T-helper 1 cell treated with Interleukin-12 subunit alpha and Interleukin-12 subunit beta and Interleukin-4 antibody, amounts not matched to agents 30 ng/mL and 1 ng/mL, for 36 hours (primary cell): Measurements from ENCODE around the gene ZNF35. TPM values are rescaled to one million over a fixed set of nuclear protein-coding genes. Genes with fewer than 3 reads are reported as not detected.

ENCODE experiments used
- intact Hi-C: fragments of 100-400 bp; cut with micrococcal nuclease; formaldehyde crosslinking; loops from one replicate; pipeline ENCODE4 v1.15.1; 2024
- total RNA-seq: library from RNA; stranded (reverse); gene quantifications from 2 replicates; pipeline ENCODE4 v1.2.3, GENCODE V29; 2022

ZNF35 gene
- total RNA-seq, 1 donor from 2014 or later = 3.5 TPM

DNA sequence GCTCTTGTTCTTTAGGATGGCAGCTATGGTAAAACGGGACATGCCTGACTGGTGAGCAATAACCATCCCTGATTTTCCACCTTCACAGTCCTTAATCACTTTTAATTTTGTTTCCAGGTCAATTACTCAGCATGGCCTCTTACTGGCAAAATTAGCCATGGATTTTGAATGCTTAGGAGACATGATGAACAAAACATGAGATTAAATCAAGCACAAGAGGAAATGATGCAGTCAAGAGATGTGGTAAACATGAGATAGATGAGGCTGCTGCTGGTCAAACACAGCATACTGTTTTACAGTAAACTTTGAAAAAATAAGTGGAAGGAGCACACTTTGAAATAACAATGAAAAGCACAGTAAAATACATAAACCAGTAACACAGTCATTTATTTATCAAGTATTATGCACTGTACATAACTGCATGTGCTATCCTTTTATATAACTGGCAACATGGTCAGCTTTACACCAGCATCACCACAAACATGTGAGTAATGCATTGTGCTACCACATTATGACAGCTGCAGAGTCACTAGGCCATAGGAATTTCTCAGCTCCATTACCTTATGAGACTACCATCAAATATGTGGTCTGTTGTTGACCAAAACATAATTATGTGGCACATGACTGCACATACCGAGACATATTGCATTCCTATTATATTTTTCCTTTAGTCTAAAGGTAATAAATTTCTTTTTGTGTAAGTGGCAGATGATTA is 33.8 kb downstream of the ZNF35 start:
- intact Hi-C loops = no loop called here

DNA sequence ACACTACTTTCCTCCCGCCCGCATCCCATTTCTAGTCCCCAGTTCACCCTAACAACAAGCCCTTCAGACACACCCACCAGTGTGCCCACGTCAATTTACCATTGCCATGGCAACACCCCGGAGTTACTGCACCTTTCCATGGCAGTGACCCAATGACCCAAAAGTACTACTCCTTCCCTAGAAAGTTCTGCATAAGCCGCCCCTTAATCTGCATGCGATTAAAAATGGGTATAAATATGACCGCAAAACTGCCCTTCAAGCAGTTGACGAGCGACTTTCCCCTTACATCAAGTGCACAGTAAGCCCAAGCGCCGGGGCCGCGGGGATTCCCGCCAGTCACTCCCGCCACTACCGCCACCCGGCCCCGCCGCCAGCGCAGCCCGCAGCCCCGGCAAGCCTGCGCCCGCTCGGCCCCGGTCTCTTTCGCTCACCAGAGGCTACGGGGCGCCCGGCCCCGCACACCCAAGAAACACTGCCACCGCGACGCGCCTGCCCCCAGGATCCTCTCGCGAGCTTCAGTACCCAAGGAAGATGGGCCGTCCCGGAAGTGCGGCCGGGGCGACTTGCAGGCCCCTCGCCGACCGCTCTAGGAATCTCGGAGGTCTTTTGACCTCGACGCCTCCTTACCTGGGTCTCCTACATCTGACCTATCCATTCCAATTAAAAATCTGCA is 36.7 kb downstream of the ZNF35 start:
- intact Hi-C loops = loop anchor here (2.0 kb wide), 1 partner anchor 44 kb away; the partner anchor contains the start of gene ZNF501

DNA sequence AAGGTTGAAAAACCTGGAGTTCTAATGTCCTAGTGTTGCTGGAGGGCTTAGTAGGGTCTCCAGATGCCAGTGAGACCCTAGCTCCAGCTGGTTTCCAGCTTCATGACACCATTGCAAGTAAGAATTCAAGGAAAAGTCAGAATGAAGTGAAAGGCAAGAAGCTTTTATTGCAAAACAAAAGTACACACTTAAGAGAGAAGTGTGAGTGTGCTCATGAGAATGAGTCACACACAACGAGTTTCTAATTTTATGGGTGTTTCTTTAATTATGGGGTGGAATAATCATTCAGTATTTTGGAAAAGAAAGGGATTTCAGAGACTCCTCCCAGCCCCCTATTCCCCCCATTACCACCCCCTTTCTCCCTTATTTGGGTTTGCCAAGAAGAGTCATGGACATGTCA is 39.4 kb downstream of the ZNF35 start:
- intact Hi-C loops = no loop called here

Other genes starting within 250 kb of the ZNF35 start
- gene ZNF445, start 171.1 kb upstream of the ZNF35 start, total RNA-seq = 23.0 and 23.8 TPM in 2 replicates
- gene ZKSCAN7, start 93.5 kb upstream of the ZNF35 start, total RNA-seq = 0.88 and 1.0 TPM in 2 replicates
- 0.29 and 0.44 TPM in 2 replicates for gene ZNF660, start 63.8 kb upstream of the ZNF35 start, total RNA-seq
- gene ZNF197, start 23.7 kb upstream of the ZNF35 start, total RNA-seq = 13.7 and 13.9 TPM in 2 replicates
- 0.49 and 0.56 TPM in 2 replicates for gene ZNF502, start 63.9 kb downstream of the ZNF35 start, total RNA-seq
- 1.2 and 2.5 TPM in 2 replicates for gene ZNF501, start 80.9 kb downstream of the ZNF35 start, total RNA-seq
- 30.3 and 32.7 TPM in 2 replicates for gene KIAA1143, start 112.9 kb downstream of the ZNF35 start, total RNA-seq
- 29.5 and 30.2 TPM in 2 replicates for gene KIF15, start 113.1 kb downstream of the ZNF35 start, total RNA-seq
- 10.5 and 11.1 TPM in 2 replicates for gene TMEM42, start 213.2 kb downstream of the ZNF35 start, total RNA-seq
- gene TGM4, start 225.9 kb downstream of the ZNF35 start, total RNA-seq = not detected in 2 replicates